ENCODE measurements around the gene SCARB2. TPM values are rescaled to one million over a fixed set of nuclear protein-coding genes. Genes with fewer than 3 reads are reported as not detected.

Gene SCARB2
- total and polyA plus RNA-seq, 2 of the 4 experiments (the other 2 are of a cell fraction), result 69.2 to 102 TPM

- WGBS, 2 experiments (ENCODE audit: extremely low coverage in 2 of 2, insufficient read length in 1 of 2), result 100% methylated on average over 2 of the region's 3 CpGs; no CpG with 5 or more reads in 1 of the 2 experiments
Measured at GRCh38 chr4:76166480-76166879, 47.1 kb downstream of the SCARB2 start.

More at GRCh38 chr4:76166480-76166879, 47.1 kb downstream of the SCARB2 start:
- CTCF ChIA-PET, result no interaction called here
- no peak overlapping the region for H3K4ac ChIP-seq (ENCODE audit: low read depth, low read length)
- in situ Hi-C loops (cut with MboI; ENCODE audit: low sequenced_read_pairs), result no loop called here
- H3K23ac ChIP-seq (ENCODE audit: low read depth, low read length), result no peak overlapping the region
- DNase-seq (no peak), ATAC-seq (ENCODE audit: low read depth) (no peak)
- no peaks in the 10 kb centered on the region for H3K9me3 ChIP-seq (ENCODE audit: control insufficient read depth, insufficient read depth, low read length)
- no peak overlapping the region for H4K91ac ChIP-seq (ENCODE audit: insufficient read depth, low read depth, low read length)
- H3K79me1 ChIP-seq (ENCODE audit: low read depth in 1 of 2, low read length in 2 of 2), result peaks cover under 1 to 3% of the 10 kb centered on the region in 2 experiments; a peak in 1 of 4 replicates
- no peak overlapping the region for H2BK15ac ChIP-seq (ENCODE audit: low read depth, low read length)
- H3K18ac ChIP-seq (ENCODE audit: low read depth, low read length), result no peak overlapping the region
- H2BK5ac ChIP-seq (ENCODE audit: low read depth, low read length, poor library complexity, severe bottlenecking), result no peak overlapping the region
- H3K27me3 ChIP-seq (ENCODE audit: control insufficient read depth, insufficient read depth, low read length), result no peaks in the 10 kb centered on the region
- H4K5ac ChIP-seq (ENCODE audit: low read depth, low read length), result no peak overlapping the region
- no peaks in the 10 kb centered on the region for H3K4me1 ChIP-seq (ENCODE audit: control insufficient read depth, insufficient read depth, low read length)
- no peak overlapping the region for H2BK120ac ChIP-seq (ENCODE audit: low read depth, low read length)
- no peak overlapping the region for H3K4me2 ChIP-seq (ENCODE audit: low read depth, low read length)
- no peaks in the 10 kb centered on the region for H4K20me1 ChIP-seq (ENCODE audit: insufficient read depth, low read length)
- no TSS peak for BruUV-seq (replicated peaks)
- H2BK20ac ChIP-seq (ENCODE audit: low read depth, low read length), result no peak overlapping the region
- no peak overlapping the region for H3K56ac ChIP-seq (ENCODE audit: extremely low read depth, insufficient read depth, low read length)
- no peak overlapping the region for H2AK5ac ChIP-seq (ENCODE audit: low read depth, low read length)
- H3K9ac ChIP-seq (ENCODE audit: low read depth, low read length), result no peak overlapping the region
- POLR2A ChIA-PET (ENCODE audit: unreplicated experiment), result no interaction called here
- TF ChIP-seq CTCF (conservative IDR thresholded peaks at IDR 0.05; ENCODE audit: low read depth, low read length), result no peak
- TF ChIP-seq POLR2A (IDR thresholded peaks at IDR 0.05; ENCODE audit: low read depth, low read length), result no peak
- TF ChIP-seq RFX5 (IDR thresholded peaks at IDR 0.05; ENCODE audit: low read depth, low read length), result no peak
- no peak for TF ChIP-seq MXI1 (IDR thresholded peaks at IDR 0.05; ENCODE audit: borderline replicate concordance, low read depth, low read length)
- TF ChIP-seq CHD1 (IDR thresholded peaks at IDR 0.05; ENCODE audit: low read depth, low read length), result no peak
- TF ChIP-seq RAD21 (IDR thresholded peaks at IDR 0.05; ENCODE audit: low read length), result no peak
- no peak for TF ChIP-seq ELK1 (IDR thresholded peaks at IDR 0.05; ENCODE audit: borderline replicate concordance, low read depth, low read length)
- no peak for TF ChIP-seq MAZ (IDR thresholded peaks at IDR 0.05; ENCODE audit: borderline replicate concordance, low read depth, low read length)
- no peak for TF ChIP-seq RCOR1 (IDR thresholded peaks at IDR 0.05; ENCODE audit: insufficient replicate concordance, low read length)
- TF ChIP-seq USF2 (IDR thresholded peaks at IDR 0.05; ENCODE audit: low read depth, low read length), result no peak
- no peak for TF ChIP-seq CEBPB (IDR thresholded peaks at IDR 0.05; ENCODE audit: low read depth, low read length)
- TF ChIP-seq MAFK (IDR thresholded peaks at IDR 0.05; ENCODE audit: low read depth, low read length), result no peak
- TF ChIP-seq NFE2L2 (IDR thresholded peaks at IDR 0.05; ENCODE audit: low read depth, low read length), result no peak
- TF ChIP-seq BHLHE40 (IDR thresholded peaks at IDR 0.05; ENCODE audit: low read depth, low read length), result no peak
- TF ChIP-seq FOS (IDR thresholded peaks at IDR 0.05; ENCODE audit: low read depth, low read length), result no peak
- TF ChIP-seq SMC3 (IDR thresholded peaks at IDR 0.05; ENCODE audit: low read depth, low read length), result no peak
- H3K9me1 ChIP-seq (ENCODE audit: insufficient read depth, low read length), result no peaks in the 10 kb centered on the region; the same call in 1 of the 2 replicates
- no peak overlapping the region for H2AFZ ChIP-seq (replicated peaks; ENCODE audit: low read length, poor library complexity)
- H2AK9ac ChIP-seq (replicated peaks; ENCODE audit: low read depth, low read length, poor library complexity), result no peak overlapping the region
- no peak overlapping the region for H3K4me3 ChIP-seq (ENCODE audit: insufficient read depth, low read depth, low read length)
- no peak overlapping the region for H3K27ac ChIP-seq (ENCODE audit: insufficient read depth, low read length)
- no peak overlapping the region for H4K8ac ChIP-seq (ENCODE audit: low read depth in 2 of 2, low read length in 2 of 2)
- no peak overlapping the region for H3K14ac ChIP-seq (replicated peaks; ENCODE audit: low read depth, low read length)
- dilution Hi-C loops (cut with HindIII; ENCODE audit: low sequenced_read_pairs, unreplicated experiment), result no loop called here
- intact Hi-C loops (cut with micrococcal nuclease), result no loop called here
- peaks cover 39% of the 10 kb centered on the region for H3K36me3 ChIP-seq (ENCODE audit: control insufficient read depth, insufficient read depth, low read length)
